ENCODE results near the gene YTHDF1.

Gene YTHDF1

DNA sequence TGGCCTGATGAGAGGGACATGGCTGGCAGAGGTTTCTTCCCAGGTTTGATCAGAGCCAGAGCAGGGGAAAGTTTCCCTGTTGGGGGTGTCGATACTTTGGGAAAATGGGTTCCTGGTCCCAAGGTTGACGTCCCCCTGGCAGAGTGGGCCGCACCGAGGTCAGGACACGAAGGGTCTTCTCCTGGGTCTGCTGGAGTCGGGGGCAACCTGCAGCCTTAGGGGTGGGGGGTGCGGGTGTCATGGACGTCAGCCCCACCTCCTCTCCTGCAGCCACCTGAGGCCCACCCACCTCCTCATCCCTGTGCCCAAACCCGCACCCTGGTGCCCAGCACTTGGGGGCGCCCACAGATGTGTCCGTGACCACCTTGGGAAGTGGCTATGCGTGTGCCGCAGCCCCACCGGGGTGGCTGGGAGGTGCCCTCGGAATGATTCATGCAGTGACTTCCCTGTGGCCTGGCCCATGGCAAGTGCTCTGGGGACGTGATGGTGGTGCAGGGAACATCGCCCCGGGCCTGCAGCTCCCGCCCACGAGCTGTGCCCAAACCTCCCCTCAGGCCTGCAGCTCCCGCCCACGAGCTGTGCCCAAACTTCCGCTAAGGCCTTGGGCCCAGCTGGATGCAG, 64.9 kb downstream of the YTHDF1 start:
- DNase-seq (ENCODE audit: low spot score), result peak; percentile 84
- Histone ChIP-seq H3K36me3 (ENCODE audit: low read depth) (no peaks in the 10 kb centered on the region), H3K27ac (ENCODE audit: poor library complexity, severe bottlenecking) (no peak overlapping the region), H3K4me1 (ENCODE audit: insufficient read depth, poor library complexity, severe bottlenecking) (no peaks in the 10 kb centered on the region), H3K4me3 (ENCODE audit: severe bottlenecking) (no peak overlapping the region), H3K27me3 (ENCODE audit: insufficient read depth, poor library complexity, severe bottlenecking) (peaks cover 58% of the 10 kb centered on the region), H3K9me3 (ENCODE audit: severe bottlenecking) (peaks cover 14% of the 10 kb centered on the region)
- no peak for ATAC-seq (ENCODE audit: low read depth)
- TF ChIP-seq, protein P1, sequence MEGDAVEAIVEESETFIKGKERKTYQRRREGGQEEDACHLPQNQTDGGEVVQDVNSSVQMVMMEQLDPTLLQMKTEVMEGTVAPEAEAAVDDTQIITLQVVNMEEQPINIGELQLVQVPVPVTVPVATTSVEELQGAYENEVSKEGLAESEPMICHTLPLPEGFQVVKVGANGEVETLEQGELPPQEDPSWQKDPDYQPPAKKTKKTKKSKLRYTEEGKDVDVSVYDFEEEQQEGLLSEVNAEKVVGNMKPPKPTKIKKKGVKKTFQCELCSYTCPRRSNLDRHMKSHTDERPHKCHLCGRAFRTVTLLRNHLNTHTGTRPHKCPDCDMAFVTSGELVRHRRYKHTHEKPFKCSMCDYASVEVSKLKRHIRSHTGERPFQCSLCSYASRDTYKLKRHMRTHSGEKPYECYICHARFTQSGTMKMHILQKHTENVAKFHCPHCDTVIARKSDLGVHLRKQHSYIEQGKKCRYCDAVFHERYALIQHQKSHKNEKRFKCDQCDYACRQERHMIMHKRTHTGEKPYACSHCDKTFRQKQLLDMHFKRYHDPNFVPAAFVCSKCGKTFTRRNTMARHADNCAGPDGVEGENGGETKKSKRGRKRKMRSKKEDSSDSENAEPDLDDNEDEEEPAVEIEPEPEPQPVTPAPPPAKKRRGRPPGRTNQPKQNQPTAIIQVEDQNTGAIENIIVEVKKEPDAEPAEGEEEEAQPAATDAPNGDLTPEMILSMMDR (IDR thresholded peaks at IDR 0.05; ENCODE audit: poor library complexity, severe bottlenecking), result no peak

DNA sequence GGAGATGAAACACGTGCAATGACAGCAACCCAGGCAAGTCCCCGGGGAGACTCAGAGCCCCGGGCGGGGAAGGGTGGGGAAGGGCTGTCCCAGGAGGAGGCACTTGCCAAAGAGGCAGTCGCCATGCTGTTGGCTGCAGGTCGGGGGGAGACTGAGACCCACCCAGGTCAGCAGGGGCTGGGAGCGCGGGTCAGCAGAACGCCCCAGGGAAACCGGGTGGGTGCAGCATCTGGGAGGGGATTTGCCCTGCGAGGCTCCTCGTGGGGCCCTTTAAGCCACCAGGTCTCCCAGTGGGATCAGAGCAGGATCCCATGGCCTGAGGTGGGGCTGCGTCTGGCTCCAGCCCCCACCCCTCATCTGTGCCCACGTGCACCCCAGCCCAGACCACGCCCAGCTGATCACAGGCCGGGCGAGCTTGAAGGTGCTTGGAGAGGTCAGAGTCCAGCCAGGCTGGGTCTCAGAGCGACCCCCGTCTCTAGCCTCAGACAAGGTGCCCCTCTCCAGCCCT, 65.5 kb downstream of the YTHDF1 start:
- Histone ChIP-seq H3K27me3 (ENCODE audit: insufficient read depth, poor library complexity, severe bottlenecking) (peaks cover 52% of the 10 kb centered on the region), H3K4me1 (ENCODE audit: insufficient read depth, poor library complexity, severe bottlenecking) (no peaks in the 10 kb centered on the region), H3K36me3 (ENCODE audit: low read depth) (no peaks in the 10 kb centered on the region), H3K27ac (ENCODE audit: poor library complexity, severe bottlenecking) (no peak overlapping the region), H3K4me3 (ENCODE audit: severe bottlenecking) (no peak overlapping the region), H3K9me3 (ENCODE audit: severe bottlenecking) (peaks cover 14% of the 10 kb centered on the region)
- no peak for ATAC-seq (ENCODE audit: low read depth)
- peak; percentile 84 for DNase-seq (ENCODE audit: low spot score)
- TF ChIP-seq, protein P1 (IDR thresholded peaks at IDR 0.05; ENCODE audit: poor library complexity, severe bottlenecking), result no peak

- TF ChIP-seq, protein P1 (IDR thresholded peaks at IDR 0.05; ENCODE audit: poor library complexity, severe bottlenecking), result no peak
- no peak overlapping the region for H3K27ac ChIP-seq (ENCODE audit: poor library complexity, severe bottlenecking)
- peaks cover 14% of the 10 kb centered on the region for H3K9me3 ChIP-seq (ENCODE audit: severe bottlenecking)
- no peak for ATAC-seq (ENCODE audit: low read depth)
- no peak overlapping the region for H3K4me3 ChIP-seq (ENCODE audit: severe bottlenecking)
- no peaks in the 10 kb centered on the region for H3K36me3 ChIP-seq (ENCODE audit: low read depth)
- H3K27me3 ChIP-seq (ENCODE audit: insufficient read depth, poor library complexity, severe bottlenecking), result peaks cover 45% of the 10 kb centered on the region
- H3K4me1 ChIP-seq (ENCODE audit: insufficient read depth, poor library complexity, severe bottlenecking), result no peaks in the 10 kb centered on the region
- peak; percentile 66 for DNase-seq (ENCODE audit: low spot score)
These were observed 66.3 kb downstream of the YTHDF1 start for GRCh38 chr20:63149531-63150192.

GRCh38 chr20:63148696-63149095, 67.2 kb downstream of the YTHDF1 start:
- no peak for ATAC-seq (ENCODE audit: low read depth)

More at GRCh38 chr20:63148696-63149095, 67.2 kb downstream of the YTHDF1 start:
- H3K4me3 ChIP-seq (ENCODE audit: severe bottlenecking), result no peak overlapping the region
- no peak overlapping the region for H3K27ac ChIP-seq (ENCODE audit: poor library complexity, severe bottlenecking)
- no peaks in the 10 kb centered on the region for H3K36me3 ChIP-seq (ENCODE audit: low read depth)
- H3K9me3 ChIP-seq (ENCODE audit: severe bottlenecking), result peaks cover 14% of the 10 kb centered on the region
- H3K4me1 ChIP-seq (ENCODE audit: insufficient read depth, poor library complexity, severe bottlenecking), result no peaks in the 10 kb centered on the region
- peaks cover 38% of the 10 kb centered on the region for H3K27me3 ChIP-seq (ENCODE audit: insufficient read depth, poor library complexity, severe bottlenecking)
- peak; percentile 75 for DNase-seq (ENCODE audit: low spot score)
- TF ChIP-seq, protein P1 (IDR thresholded peaks at IDR 0.05; ENCODE audit: poor library complexity, severe bottlenecking), result no peak

Measured in RWPE2 (cell line).